ENCODE results near the gene TOP1.
A peak's percentile ranks its signal among the peaks of the same experiment; 100 is the strongest.
"Not testable (repeated sequence)": the region's sequence is repeated elsewhere in the genome, so short reads cannot be mapped to it uniquely, and the experiment has no call there.

The TOP1 gene

DNA sequence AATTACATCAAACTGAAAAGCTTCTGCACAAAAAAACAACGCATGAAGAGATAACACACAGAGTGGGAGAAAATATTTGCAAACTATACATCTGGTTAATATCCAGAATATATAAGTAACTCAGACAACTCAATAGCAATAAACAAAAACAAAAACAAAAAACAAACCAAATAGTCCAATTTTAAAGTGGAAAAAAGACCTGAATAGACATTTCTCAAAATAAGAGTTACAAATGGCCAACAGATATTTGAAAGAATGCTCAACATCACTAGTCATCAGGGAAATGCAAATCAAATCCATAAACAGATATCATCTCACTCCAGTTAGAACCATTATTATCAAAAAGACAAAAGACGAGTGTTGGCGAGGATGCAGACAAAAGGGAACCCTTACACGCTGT is 28.8 kb upstream of the TOP1 start:
- H3K27me3 Mint-ChIP-seq, result no peaks in the 10 kb centered on the region
- no peak overlapping the region for H3K4me3 Mint-ChIP-seq
- no peaks in the 10 kb centered on the region for H3K36me3 Mint-ChIP-seq
- H3K27ac Mint-ChIP-seq, result no peak overlapping the region
- peaks cover 15% of the 10 kb centered on the region for H3K4me1 Mint-ChIP-seq
- H3K9me3 Mint-ChIP-seq, result no peaks in the 10 kb centered on the region

DNA sequence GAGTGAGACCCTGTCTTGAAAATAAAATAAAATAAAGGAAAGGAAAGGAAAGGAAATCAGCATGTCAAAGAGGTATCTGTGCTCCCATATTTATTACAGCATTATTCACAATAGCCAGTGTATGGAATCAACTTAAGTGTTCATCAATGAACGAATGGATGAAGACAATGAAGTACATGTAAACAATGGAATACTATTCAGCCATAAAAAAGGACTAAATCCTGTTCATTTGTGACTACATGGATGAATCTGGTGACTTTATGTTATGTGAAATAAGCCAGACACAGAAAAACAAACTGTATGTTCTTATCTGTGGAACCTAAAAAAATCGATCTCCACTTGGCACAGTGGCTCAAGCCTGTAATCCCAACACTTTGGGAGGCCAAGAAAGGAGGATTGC is 28.0 kb upstream of the TOP1 start:
- H3K27me3 Mint-ChIP-seq, result no peaks in the 10 kb centered on the region
- H3K9me3 Mint-ChIP-seq, result no peaks in the 10 kb centered on the region
- no peaks in the 10 kb centered on the region for H3K36me3 Mint-ChIP-seq
- no peak overlapping the region for H3K27ac Mint-ChIP-seq
- peaks cover 15% of the 10 kb centered on the region for H3K4me1 Mint-ChIP-seq
- H3K4me3 Mint-ChIP-seq, result no peak overlapping the region

DNA sequence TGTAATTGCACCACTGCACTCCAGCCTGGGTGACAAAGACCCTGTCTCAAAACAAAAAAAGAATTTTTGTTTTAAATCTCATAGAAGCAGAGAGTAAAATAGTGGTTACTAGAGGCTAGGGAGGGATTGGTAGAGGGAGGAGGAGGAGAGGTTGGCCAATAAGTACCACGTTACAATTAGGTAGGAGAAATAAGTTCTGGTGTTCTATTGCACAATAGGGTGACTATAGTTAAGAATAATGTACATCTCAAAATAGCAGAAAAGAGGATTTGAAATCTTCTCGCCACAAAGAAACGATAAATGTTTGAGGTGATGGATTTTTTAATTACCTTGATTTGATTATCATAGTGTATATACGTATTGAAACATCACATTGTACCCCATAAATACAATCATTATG is 27.1 kb upstream of the TOP1 start:
- H3K36me3 Mint-ChIP-seq, result no peaks in the 10 kb centered on the region
- H3K27ac Mint-ChIP-seq, result no peak overlapping the region
- peaks cover 15% of the 10 kb centered on the region for H3K4me1 Mint-ChIP-seq
- H3K9me3 Mint-ChIP-seq, result no peaks in the 10 kb centered on the region
- H3K27me3 Mint-ChIP-seq, result no peaks in the 10 kb centered on the region
- no peak overlapping the region for H3K4me3 Mint-ChIP-seq

DNA sequence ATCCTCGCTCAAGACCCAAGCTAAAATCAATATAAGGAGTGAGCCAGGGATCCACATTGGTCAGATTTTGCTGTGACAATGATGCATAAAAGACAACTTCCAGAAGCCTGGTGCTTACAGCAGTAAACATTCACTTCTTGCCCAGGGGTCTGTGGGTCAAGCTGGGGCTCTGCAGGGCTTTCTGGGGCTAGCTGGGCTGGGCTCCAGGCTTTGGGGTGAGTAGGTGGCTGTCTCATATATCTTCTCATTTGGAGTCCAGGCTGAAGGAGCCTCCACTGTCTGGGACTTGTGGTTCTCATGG is 25.8 kb upstream of the TOP1 start:
- Mint-ChIP-seq H3K4me1 (peaks cover 18% of the 10 kb centered on the region), H3K36me3 (no peaks in the 10 kb centered on the region), H3K27me3 (no peaks in the 10 kb centered on the region), H3K9me3 (no peaks in the 10 kb centered on the region), H3K4me3 (no peak overlapping the region), H3K27ac (peak overlapping the region; percentile 90)

DNA sequence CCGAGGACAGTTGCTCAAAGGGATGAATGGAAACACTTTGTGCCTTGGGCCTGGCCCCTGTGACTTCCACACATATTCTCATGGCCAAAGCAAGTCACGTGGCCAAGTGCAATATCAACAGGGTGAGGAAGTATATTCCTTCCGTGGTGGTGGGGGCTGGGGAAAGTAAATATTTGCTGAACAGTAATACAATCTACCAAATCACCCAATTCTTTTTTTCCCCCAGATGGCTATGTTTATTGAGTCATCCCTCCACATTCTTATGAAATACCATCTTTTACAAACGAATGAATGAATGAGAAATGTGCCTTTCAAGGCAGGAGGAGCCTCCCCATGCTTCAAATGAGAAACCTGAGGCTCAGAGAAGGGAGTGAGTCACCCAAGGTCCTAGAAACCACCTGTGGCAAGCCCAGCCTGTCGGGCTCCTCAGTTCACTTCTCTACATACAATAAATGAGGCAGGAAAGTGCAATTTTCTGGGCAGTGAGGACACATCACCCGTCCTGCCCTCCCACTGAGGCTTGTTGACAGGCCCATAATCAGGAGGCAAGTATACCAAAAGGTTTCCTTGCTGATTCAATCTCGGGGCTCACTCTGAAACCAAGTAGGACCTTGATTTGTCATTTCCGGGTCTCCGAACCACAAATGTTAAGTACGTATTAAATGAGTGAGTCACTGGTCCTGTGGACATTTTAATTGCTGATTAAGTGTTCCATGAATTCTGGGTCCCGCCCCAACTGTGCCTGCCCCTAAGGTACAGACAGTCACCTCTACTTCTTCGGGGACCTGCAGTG is 25.3 kb upstream of the TOP1 start:
- Mint-ChIP-seq H3K27ac (peak overlapping the region; percentile 90), H3K9me3 (no peaks in the 10 kb centered on the region), H3K4me1 (peaks cover 24% of the 10 kb centered on the region), H3K36me3 (no peaks in the 10 kb centered on the region), H3K27me3 (no peaks in the 10 kb centered on the region), H3K4me3 (peak overlapping the region; percentile 30)

DNA sequence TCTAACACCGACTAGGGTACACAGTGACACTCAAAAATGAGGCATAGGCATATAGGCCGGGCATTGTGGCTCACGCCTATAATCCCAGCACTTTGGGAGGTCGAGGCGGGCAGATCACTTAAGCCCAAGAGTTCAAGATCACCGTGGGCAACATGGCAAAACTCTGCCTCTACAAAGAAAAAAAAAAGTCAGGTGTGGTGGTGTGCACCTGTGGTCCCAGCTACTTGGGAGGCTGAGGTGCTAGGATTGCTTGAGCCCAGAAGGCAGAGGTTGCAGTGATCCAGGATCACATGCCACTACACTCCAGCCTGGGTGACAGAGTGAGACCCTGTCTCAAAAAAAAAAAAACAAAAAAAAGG is 24.7 kb upstream of the TOP1 start:
- H3K36me3 Mint-ChIP-seq, H3K4me3 Mint-ChIP-seq, H3K27me3 Mint-ChIP-seq, H3K9me3 Mint-ChIP-seq: not testable (repeated sequence)
- Mint-ChIP-seq H3K4me1 (peaks cover 27% of the 10 kb centered on the region), H3K27ac (peak overlapping the region; percentile 90)

DNA sequence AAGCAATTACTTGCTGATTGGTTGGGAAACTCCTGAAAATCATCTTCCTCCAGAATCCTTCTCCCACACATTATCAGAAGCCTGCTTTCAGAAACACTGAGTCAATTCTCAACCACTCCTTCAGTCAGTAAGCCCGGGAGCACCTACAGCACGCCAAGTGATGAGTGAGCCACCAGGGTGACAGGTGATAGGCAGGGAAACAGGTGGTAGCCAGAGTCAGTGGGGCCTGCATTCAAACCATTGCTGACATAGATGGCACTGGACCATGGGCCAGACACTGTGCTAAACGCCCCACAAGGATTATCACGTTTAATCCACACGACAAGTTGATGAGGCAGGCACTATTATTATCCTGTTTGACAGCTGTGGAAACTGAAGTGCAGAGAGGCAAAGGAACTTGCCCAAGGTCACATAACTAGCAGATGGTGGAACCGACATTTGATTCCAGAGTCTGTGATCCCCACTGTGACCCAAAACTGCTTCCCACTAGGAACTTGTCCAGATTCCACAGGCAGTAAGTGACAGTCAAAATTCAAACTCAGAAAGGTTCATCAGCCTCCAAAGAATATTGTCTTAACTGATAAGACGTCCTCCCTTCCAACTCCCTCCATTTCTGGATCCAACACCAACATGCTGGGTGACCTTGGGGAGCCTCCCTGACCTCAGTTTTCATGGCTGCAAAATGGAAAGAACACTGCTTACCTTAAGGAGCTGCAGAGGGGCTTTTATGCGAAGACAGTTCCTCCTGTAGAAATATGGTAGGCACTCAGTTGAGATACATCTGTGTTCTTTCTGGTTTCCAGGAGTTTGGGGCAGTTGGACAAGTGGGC is 23.9 kb upstream of the TOP1 start:
- no peak overlapping the region for H3K4me3 Mint-ChIP-seq
- H3K4me1 Mint-ChIP-seq, result peaks cover 27% of the 10 kb centered on the region
- no peaks in the 10 kb centered on the region for H3K9me3 Mint-ChIP-seq
- no peaks in the 10 kb centered on the region for H3K27me3 Mint-ChIP-seq
- no peaks in the 10 kb centered on the region for H3K36me3 Mint-ChIP-seq
- H3K27ac Mint-ChIP-seq, result peak overlapping the region; percentile 30

DNA sequence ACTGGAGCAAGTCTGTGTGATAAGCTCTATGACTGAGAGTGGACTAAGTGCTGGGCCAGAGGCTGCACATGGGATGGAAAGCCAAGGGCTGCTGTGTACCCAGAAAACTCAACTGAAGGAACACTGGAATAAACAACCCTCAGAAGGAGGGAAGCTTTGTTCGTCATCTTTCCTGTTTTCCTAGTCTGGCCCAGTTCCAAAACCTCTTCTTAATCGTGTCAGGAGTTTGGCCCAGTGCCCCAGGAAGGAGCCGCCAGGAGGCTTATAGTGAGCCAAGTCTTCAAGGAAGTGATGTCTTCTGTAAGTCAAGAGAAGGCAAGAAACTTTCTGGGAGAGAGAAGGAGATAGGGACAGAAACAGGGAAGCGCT is 23.3 kb upstream of the TOP1 start:
- Mint-ChIP-seq H3K9me3 (no peaks in the 10 kb centered on the region), H3K4me3 (no peak overlapping the region), H3K4me1 (peaks cover 27% of the 10 kb centered on the region), H3K27me3 (no peaks in the 10 kb centered on the region), H3K27ac (no peak overlapping the region), H3K36me3 (no peaks in the 10 kb centered on the region)

DNA sequence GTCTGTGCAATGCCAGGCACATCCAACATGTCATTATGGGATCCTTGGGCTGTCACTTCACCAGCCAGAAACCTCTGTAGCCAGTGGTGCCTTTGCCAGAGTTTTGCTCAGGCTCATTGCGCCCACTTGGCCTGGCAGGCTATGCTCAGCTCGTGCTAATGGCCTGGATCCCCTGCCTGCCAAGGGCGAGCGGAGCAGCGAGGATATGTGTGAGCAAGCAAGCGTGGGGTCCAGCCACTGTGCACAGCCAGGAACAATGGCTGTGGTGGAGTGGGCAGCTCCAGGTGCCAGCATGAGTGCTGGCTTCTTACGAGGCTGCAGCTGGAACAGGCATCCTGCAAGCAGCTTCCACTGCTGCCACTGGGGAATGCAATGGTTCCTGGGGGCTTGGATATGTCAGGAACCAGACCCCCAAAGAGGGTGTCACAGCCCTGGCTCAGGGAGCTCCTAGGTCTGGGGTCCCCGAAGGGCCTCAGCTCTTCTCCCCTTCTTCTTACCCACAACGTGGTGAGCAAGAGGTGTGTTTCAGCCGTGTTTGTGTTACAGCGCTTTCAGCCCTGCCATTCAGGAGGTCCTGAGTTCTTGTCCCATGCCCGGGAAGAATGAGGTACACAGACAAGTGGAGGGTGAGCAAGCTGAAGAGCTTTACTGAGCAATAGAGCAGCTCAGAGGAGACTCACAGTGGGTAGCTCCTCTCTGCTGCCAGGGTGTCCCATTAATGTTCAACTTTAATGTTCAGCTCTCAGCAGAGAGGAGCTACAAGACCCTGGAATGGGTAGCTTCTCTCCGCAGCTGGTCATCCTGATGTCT is 22.3 kb upstream of the TOP1 start:
- no peaks in the 10 kb centered on the region for H3K9me3 Mint-ChIP-seq
- H3K36me3 Mint-ChIP-seq, result no peaks in the 10 kb centered on the region
- H3K4me1 Mint-ChIP-seq, result peaks cover 27% of the 10 kb centered on the region
- H3K4me3 Mint-ChIP-seq, result no peak overlapping the region
- no peak overlapping the region for H3K27ac Mint-ChIP-seq
- no peaks in the 10 kb centered on the region for H3K27me3 Mint-ChIP-seq

DNA sequence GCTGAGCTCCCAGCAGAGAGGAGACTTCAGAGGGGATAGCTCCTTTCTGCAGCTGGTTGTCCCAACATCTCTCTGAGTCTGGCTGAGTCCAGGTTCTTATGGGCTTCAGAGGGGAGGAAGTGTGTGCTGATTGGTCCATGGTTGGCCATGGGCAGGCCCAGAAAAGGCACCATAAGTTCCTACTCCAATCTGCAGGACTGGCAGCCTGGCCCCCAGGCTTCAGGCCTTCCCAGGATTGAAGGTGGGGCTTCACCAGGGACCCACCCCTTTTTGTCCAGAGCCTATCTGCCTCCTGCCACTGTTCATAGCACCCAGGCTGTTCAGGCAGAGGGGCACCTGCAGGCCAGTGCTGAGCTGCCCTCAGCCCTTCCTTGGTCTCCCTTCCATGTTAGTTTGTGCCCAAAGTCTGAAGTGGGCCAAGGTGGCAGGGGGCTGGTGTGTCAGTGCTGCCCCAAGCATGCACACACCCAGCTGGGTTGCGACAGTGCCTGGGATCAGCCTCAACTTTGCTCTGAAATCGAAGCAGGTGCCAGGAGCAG is 21.6 kb upstream of the TOP1 start:
- no peak overlapping the region for H3K4me3 Mint-ChIP-seq
- no peaks in the 10 kb centered on the region for H3K27me3 Mint-ChIP-seq
- H3K4me1 Mint-ChIP-seq, result peaks cover 33% of the 10 kb centered on the region
- no peaks in the 10 kb centered on the region for H3K9me3 Mint-ChIP-seq
- no peaks in the 10 kb centered on the region for H3K36me3 Mint-ChIP-seq
- H3K27ac Mint-ChIP-seq, result no peak overlapping the region

DNA sequence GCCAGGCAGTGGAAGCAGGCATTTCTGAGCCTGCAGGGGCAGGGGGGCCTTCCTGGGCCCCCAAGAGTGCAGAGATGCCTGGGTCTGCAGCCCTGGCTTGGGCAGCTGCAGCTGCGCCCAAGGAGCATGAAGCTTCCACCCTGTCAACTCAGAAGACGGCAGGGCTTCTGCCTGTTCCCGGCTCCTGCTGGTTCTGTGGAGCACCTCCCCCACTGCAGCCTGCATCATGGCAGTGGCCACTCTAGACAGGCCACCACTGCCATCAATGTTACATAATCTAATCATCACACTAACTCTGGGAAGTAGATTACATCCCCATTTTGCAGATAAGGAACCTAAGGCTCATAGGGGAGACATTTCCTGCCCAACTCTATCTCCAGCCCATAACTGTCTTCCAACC is 21.1 kb upstream of the TOP1 start:
- peaks cover 38% of the 10 kb centered on the region for H3K4me1 Mint-ChIP-seq
- no peaks in the 10 kb centered on the region for H3K9me3 Mint-ChIP-seq
- H3K36me3 Mint-ChIP-seq, result no peaks in the 10 kb centered on the region
- H3K27me3 Mint-ChIP-seq, result no peaks in the 10 kb centered on the region
- H3K27ac Mint-ChIP-seq, result no peak overlapping the region
- H3K4me3 Mint-ChIP-seq, result no peak overlapping the region

DNA sequence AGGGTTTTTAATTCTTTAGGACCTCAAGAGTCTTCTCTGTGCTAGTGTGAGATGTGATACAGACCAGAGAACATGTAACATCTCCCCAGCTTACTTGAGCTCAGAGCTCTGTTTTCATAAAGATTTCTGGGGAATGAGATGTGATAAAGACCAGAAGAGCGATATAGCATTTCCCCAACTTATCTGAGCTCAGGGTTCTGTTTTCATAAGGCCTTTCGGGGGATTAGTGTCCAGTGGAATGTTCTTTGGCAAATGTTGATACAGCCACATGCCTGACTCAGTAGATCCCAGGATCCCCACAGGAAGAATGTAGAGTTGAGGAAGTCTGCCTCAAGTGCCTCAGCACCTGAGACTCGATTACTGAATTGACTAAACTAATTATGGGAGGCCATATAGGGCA is 18.7 kb upstream of the TOP1 start:
- no peaks in the 10 kb centered on the region for H3K36me3 Mint-ChIP-seq
- H3K27me3 Mint-ChIP-seq, result no peaks in the 10 kb centered on the region
- no peak overlapping the region for H3K4me3 Mint-ChIP-seq
- no peak overlapping the region for H3K27ac Mint-ChIP-seq
- H3K4me1 Mint-ChIP-seq, result peaks cover 28% of the 10 kb centered on the region
- no peaks in the 10 kb centered on the region for H3K9me3 Mint-ChIP-seq

DNA sequence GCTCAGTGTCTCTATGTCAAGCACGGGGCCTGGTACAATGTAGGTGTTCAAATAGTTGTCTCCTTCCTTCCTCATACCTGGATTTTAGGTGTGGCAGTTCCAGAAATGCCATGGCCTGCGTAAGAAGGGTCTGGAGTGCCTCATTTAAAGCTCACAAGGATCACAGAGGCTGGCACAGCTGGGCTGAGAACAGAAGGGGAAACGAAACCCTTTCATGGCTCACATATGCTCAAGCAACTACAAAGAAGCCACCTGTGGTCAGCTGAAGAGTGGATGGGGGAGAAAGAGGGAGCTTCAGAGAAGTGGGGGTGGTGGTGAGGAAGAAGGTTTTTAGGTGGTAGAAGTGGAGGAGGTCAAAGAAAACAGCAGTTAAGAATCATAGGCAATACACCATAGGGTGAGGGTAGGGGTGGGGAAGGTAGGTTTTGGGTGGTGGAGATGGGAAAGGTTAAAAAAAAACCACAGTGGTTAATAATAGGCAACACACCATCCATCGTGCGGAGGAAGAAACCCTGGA is 17.0 kb upstream of the TOP1 start:
- Mint-ChIP-seq H3K36me3 (no peaks in the 10 kb centered on the region), H3K9me3 (no peaks in the 10 kb centered on the region), H3K4me3 (no peak overlapping the region), H3K27ac (no peak overlapping the region), H3K4me1 (peaks cover 28% of the 10 kb centered on the region), H3K27me3 (no peaks in the 10 kb centered on the region)

DNA sequence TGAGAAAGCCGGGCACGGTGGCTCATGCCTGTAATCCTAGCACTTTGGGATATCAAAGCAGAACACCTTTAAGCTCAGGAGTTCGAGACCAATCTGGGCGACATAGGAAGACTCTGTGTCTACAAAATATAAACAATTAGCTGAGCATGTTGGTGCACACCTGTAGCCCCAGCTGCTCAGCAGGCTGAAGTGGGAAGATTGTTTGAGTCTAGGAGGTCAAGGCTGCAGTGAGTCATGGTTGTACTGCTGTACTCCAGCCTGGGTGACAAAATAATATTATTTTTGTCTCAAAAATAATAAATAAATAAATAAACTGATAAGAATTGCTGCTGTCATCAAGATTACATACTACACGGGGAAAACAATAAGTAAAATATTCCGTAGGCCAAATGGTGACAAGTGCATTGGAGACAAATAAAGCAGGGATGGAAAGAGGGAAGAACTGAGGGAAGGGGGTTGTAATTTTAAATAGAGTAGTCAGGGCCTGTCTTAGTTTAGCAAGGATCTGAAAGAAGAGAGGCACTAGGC is 14.0 kb upstream of the TOP1 start:
- Mint-ChIP-seq H3K4me1 (peaks cover 16% of the 10 kb centered on the region), H3K9me3 (no peaks in the 10 kb centered on the region), H3K36me3 (no peaks in the 10 kb centered on the region), H3K27me3 (no peaks in the 10 kb centered on the region), H3K27ac (peak overlapping the region; percentile 8), H3K4me3 (no peak overlapping the region)

DNA sequence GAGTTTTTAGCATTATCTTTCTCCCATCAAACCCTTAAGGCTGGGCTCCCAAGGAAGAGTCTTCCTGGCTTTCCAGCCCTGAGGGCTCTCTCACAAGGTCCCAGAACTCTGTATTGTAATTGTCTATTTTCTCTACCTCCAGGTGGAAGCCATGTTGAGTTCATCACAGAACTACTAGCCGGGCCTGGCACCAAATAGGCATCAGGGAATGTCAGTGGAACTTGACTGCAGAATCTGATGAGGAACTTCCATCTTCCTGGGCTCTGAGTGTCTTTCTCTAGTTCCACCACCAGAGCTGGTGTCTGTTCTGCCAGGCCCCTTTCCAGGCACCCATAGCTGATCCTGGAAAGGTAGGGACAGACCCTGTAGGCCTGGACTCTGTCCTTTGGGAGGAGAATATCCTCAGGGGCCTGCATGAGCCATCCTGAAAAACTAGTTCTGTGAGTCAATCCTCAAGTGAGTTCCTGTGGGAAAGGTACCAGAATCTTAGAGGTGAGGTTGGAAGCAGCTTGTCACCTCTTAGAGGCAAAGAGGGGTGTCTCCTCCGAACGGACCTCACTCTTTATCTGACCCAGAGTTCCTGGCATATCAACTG is 11.1 kb upstream of the TOP1 start:
- no peak overlapping the region for H3K4me3 Mint-ChIP-seq
- peaks cover 5% of the 10 kb centered on the region for H3K4me1 Mint-ChIP-seq
- H3K36me3 Mint-ChIP-seq, result no peaks in the 10 kb centered on the region
- H3K9me3 Mint-ChIP-seq, result no peaks in the 10 kb centered on the region
- H3K27ac Mint-ChIP-seq, result no peak overlapping the region
- H3K27me3 Mint-ChIP-seq, result no peaks in the 10 kb centered on the region

Data from activated naive CD4-positive, alpha-beta T cell treated with anti-CD3 and anti-CD28 coated beads, Interleukin-2, amount 50 U/mL, for 24 hours (primary cell).